ENCODE measurements around the gene DYNC2I2. TPM values are rescaled to one million over a fixed set of nuclear protein-coding genes. Genes with fewer than 3 reads are reported as not detected.

Gene DYNC2I2
- total and polyA plus RNA-seq, 2 experiments from 2014 or later: 39.9 to 78.7 TPM

DNA sequence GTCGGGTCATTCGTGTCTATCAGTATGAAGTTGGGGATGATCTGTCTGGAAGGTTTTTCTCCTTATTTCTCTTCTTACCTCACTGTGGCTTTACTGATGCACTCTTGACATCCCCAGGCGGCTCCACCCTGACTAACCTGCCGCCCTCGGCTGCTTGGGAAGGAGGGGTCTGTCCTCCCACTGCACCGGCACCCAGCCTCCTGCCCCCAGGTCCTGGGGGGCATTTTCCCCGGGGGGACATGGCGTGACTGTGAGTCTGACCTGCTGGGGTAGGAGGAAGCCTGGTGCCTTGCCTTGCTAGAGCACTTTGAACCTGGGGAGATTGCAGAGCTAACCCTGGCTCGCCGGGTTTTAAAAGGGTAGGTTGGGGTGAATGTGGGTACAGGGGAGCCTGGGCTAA, 27.5 kb downstream of the DYNC2I2 start:
- no peaks in the 10 kb centered on the region for H4K20me1 ChIP-seq (ENCODE audit: insufficient read depth, poor library complexity, severe bottlenecking)
- no peaks in the 10 kb centered on the region for H3K9me2 ChIP-seq (replicated peaks; ENCODE audit: insufficient read depth)
- TF ChIP-seq, protein P1, sequence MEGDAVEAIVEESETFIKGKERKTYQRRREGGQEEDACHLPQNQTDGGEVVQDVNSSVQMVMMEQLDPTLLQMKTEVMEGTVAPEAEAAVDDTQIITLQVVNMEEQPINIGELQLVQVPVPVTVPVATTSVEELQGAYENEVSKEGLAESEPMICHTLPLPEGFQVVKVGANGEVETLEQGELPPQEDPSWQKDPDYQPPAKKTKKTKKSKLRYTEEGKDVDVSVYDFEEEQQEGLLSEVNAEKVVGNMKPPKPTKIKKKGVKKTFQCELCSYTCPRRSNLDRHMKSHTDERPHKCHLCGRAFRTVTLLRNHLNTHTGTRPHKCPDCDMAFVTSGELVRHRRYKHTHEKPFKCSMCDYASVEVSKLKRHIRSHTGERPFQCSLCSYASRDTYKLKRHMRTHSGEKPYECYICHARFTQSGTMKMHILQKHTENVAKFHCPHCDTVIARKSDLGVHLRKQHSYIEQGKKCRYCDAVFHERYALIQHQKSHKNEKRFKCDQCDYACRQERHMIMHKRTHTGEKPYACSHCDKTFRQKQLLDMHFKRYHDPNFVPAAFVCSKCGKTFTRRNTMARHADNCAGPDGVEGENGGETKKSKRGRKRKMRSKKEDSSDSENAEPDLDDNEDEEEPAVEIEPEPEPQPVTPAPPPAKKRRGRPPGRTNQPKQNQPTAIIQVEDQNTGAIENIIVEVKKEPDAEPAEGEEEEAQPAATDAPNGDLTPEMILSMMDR (IDR thresholded peaks at IDR 0.05; ENCODE audit: poor library complexity): no peak
- TF ChIP-seq EZH2 (IDR thresholded peaks at IDR 0.05; ENCODE audit: borderline replicate concordance) (no peak), EZH2phosphoT487 (IDR thresholded peaks at IDR 0.05; ENCODE audit: low read depth, severe bottlenecking, unreplicated experiment) (no peak)
- H2AFZ ChIP-seq: no peak overlapping the region
- WGBS (ENCODE audit: low lambda C conversion rate, missing lambda C conversion rate): 96% methylated on average over 9 of the region's 10 CpGs
- H3K79me2 ChIP-seq: no peaks in the 10 kb centered on the region
- no peak overlapping the region for H3K27ac ChIP-seq
- H3K4me2 ChIP-seq: no peak overlapping the region
- H3K27me3 ChIP-seq: no peaks in the 10 kb centered on the region
- no peaks in the 10 kb centered on the region for H3K9me3 ChIP-seq (ENCODE audit: low read depth)
- H3K36me3 ChIP-seq (replicated peaks; ENCODE audit: insufficient read depth, low read depth): no peaks in the 10 kb centered on the region
- no peaks in the 10 kb centered on the region for H3K4me1 ChIP-seq (ENCODE audit: insufficient read depth)
- no peak for DNase-seq (ENCODE audit: low spot score)
- H3K4me3 ChIP-seq: no peak overlapping the region

DNA sequence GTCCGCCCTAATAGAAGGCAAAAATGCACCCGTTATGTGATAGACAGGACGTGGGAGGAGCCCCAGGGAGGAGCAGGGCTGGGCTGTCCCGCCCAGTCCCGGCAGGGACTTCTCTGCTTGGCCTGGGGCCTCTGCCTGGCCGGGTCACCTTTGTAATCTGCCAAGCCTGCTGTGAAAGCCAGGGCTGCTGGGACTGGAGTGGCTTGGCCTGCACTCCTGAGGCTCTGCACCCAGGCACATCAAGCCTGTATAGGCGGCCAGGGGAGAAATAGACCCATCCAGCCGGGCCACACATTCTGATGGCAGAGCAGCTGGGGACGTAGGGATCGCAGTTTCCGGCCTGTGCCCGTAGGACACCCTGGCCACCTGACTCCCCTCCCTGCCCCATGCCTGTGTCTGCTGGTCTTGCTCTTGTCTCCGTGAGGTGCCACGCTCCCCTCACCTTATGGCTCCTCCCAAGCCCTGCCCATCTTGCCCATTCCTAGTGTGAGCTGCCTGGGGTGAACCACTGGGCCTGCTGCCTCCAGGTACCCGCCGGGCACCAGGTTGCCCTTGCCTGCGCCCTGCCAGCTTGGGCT, 28.1 kb downstream of the DYNC2I2 start:
- Histone ChIP-seq H3K4me1 (ENCODE audit: insufficient read depth) (no peaks in the 10 kb centered on the region), H3K9me2 (replicated peaks; ENCODE audit: insufficient read depth) (no peaks in the 10 kb centered on the region), H3K4me3 (no peak overlapping the region), H3K36me3 (replicated peaks; ENCODE audit: insufficient read depth, low read depth) (no peaks in the 10 kb centered on the region), H4K20me1 (ENCODE audit: insufficient read depth, poor library complexity, severe bottlenecking) (no peaks in the 10 kb centered on the region), H2AFZ (no peak overlapping the region), H3K4me2 (no peak overlapping the region), H3K9me3 (ENCODE audit: low read depth) (no peaks in the 10 kb centered on the region), H3K27ac (no peak overlapping the region), H3K79me2 (no peaks in the 10 kb centered on the region), H3K27me3 (no peaks in the 10 kb centered on the region)
- WGBS (ENCODE audit: low lambda C conversion rate, missing lambda C conversion rate): 82% methylated on average over 17 of the region's 17 CpGs
- TF ChIP-seq EZH2 (IDR thresholded peaks at IDR 0.05; ENCODE audit: borderline replicate concordance): no peak
- TF ChIP-seq, protein P1 (IDR thresholded peaks at IDR 0.05; ENCODE audit: poor library complexity): no peak
- TF ChIP-seq EZH2phosphoT487 (IDR thresholded peaks at IDR 0.05; ENCODE audit: low read depth, severe bottlenecking, unreplicated experiment): no peak
- no peak for DNase-seq (ENCODE audit: low spot score)

DNA sequence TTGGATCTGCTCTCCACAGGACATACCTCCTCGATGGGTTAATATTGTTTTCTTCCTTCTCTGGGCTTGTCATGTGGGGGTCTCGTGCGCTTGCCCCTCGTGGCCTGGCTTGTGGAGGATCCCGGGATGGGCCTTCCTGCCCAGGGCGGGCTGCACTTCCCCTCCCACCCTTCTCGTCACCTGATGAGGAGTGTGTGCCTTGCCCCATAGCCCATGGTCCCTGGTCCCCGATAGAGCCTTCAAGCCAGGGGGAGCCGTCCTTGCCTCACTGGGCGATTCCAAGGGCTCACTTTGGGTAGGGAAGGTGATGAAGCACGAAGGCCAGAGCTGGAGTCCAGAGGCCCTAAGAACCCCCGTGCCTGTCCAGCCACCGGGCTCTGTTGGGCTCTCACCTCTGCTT, 28.7 kb downstream of the DYNC2I2 start:
- H3K27ac ChIP-seq: no peak overlapping the region
- TF ChIP-seq EZH2 (IDR thresholded peaks at IDR 0.05; ENCODE audit: borderline replicate concordance) (no peak), EZH2phosphoT487 (IDR thresholded peaks at IDR 0.05; ENCODE audit: low read depth, severe bottlenecking, unreplicated experiment) (no peak)
- TF ChIP-seq, protein P1 (IDR thresholded peaks at IDR 0.05; ENCODE audit: poor library complexity): no peak
- H4K20me1 ChIP-seq (ENCODE audit: insufficient read depth, poor library complexity, severe bottlenecking): no peaks in the 10 kb centered on the region

More for the DNA sequence above, 28.7 kb downstream of the DYNC2I2 start:
- DNase-seq (ENCODE audit: low spot score): no peak
- Histone ChIP-seq H3K4me3 (no peak overlapping the region), H2AFZ (no peak overlapping the region), H3K4me2 (no peak overlapping the region), H3K9me3 (ENCODE audit: low read depth) (no peaks in the 10 kb centered on the region), H3K36me3 (replicated peaks; ENCODE audit: insufficient read depth, low read depth) (no peaks in the 10 kb centered on the region), H3K27me3 (no peaks in the 10 kb centered on the region), H3K79me2 (no peaks in the 10 kb centered on the region), H3K4me1 (ENCODE audit: insufficient read depth) (no peaks in the 10 kb centered on the region), H3K9me2 (replicated peaks; ENCODE audit: insufficient read depth) (no peaks in the 10 kb centered on the region)
- 90% methylated on average over 13 of the region's 13 CpGs for WGBS (ENCODE audit: low lambda C conversion rate, missing lambda C conversion rate)
